Medulla oblongata (tissue), 1 donor: ENCODE results near the gene DYNLT1.
"Not testable (repeated sequence)": the region's sequence is repeated elsewhere in the genome, so short reads cannot be mapped to it uniquely, and the experiment has no call there.

Experiments
- DNase-seq: peaks from one replicate; pipeline ENCODE4 v3.0.0-alpha.2; 2015; ENCODE audit errors: extremely low spot score

The DYNLT1 gene

GRCh38 chr6:158624684-158625682, 19.6 kb downstream of the DYNLT1 start:
- no peak for DNase-seq

- no peak for DNase-seq
These were observed 21.9 kb downstream of the DYNLT1 start for GRCh38 chr6:158622545-158623190.

GRCh38 chr6:158621694-158622544, 22.6 kb downstream of the DYNLT1 start:
- no peak for DNase-seq

DNA sequence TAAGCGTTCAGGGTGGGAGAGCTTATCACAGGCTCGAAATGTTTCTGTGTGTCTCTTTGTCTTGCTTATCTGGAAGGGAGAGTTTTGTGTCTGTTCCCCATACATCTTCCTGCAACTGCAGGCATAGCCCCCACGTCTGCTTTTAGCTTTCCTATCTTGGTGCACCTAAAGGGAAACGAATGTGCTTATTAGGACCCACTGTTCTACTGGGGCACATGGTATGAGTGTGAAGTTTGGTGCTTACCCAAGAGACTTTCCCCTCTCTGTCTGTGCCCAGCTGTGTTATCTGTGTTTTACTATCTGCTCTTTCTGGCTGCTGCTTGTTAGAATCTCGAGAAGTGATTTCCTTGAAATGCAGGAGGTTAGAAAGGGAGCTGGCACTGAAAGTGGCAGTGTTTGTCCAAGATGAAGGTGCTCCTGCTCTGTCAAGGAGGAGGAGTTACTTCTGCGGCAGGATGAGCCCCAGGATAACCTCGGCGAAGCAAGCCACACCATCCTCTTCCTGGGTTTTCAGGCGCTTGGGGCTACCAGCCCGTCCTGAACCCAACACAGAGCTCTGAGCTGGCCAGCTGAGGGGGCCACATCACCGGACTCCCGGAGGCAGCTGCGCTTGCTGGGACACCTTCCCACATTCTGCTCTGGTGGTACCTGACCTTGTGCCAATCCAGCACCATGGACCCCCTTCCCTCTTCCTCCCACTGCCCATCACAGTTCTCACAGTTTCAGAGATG, 23.4 kb downstream of the DYNLT1 start:
- no peak for DNase-seq

DNA sequence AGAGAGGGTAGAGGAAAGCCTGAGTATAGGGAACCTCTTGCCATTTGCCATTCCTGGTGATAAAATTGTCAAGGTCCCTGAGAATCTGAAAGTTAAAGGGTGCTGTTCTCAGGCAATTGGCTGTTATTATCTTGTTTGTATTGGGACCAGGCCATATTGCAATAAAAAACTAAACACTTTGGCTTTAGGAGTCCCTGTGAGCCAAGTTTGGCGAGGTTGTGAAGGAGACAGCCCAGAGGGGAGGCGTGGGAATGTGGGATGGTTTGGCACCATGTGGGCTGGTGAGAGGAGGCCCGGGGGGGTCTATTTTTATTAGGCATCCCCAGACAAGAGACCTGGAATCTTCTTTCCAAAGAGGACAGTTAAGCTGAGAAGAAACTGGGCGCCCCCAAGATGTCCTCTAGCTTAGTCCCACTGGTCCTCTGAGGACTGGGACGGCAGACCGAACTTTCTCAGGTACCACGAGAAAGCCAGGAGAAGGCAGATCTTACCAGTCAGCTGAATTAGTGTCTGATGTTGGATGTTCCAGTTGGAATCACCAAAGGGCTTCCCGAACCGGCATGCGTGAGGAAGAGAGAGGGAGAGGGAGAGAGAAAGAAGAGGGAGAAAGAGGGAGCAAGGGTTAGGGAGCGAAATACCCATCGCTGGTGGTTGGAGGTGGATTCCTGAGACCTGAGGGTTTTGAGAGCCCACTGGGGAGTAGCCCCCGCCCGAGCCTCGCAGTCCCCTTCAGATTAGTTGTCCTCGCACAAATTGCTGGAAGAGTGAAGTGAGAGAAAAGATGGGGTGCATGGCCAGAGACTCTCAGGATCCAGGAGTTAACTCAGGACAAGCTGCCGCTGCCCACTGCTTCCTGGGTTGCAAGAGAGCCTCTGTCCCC, 24.4 kb downstream of the DYNLT1 start:
- no peak for DNase-seq

DNA sequence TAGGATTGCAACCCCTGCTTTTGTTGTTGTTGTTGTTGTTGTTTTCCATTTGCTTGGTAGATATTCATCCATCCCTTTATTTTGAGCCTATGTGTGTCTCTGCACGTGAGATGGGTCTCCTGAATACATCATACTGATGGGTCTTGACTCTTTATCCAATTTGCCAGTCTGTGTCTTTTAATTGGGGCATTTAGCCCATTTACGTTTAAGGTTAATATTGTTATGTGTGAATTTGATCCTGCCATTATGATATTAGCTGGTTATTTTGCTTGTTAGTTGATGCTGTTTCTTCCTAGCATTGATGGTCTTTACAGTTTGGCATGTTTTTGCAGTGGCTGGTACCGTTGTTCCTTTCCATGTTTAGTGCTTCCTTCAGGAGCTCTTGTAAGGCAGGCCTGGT, 26.3 kb downstream of the DYNLT1 start:
- DNase-seq: not testable (repeated sequence)

DNA sequence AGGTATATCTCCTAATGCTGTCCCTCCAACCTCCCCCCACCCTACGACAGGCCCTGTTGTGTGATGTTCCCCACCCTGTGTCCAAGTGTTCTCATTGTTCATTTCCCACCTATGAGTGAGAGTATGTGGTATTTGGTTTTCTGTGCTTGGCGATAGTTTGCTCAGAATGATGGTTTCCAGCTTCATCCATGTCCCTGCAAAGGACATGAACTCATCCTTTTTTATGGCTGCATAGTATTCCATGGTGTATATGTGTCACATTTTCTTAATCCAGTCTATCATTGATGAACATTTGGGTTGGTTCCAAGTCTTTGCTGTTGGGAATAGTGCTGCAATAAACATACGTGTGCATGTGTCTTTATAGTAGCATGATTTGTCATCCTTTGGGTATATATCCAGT, 29.9 kb downstream of the DYNLT1 start:
- not testable (repeated sequence) for DNase-seq

DNA sequence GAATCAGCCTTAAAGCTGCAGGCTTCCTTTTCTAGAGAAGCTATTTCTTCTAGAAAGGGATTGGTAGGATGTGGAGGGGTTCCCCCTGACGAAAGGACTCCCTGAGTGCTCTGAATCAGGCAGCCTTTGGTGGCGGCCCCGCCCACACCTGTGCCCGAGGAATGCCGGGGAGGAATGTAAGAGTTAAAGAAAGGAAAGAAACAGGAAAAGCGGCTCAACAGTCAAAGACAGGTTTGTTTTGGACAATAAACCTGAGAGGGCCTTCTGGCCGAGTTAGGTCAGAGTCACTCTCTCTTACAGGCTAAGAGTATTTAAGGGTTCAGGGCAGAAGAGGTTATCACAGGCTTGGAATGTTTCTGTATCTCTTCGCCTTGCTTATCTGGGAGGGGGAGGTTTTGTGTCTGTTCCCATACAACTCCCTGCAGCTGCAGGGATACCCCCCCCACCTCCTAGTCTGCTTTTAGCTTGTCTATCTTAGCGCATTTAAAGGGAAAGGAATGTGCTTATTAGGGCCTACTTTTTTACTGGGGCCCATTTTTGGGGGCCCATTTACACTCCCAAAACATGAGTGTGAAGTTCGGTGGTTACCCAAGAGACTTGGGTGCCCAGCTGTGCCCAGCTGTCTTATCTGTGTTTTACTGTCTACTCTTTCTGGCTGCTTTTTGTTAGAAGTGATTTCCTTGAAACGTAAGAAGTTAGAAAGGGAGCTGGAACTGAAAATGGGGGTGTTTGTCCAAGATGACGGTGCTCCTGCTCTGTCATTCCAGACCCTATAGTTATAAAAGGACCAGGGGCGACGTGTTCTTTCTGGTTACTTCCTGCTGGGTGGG, 32.8 kb downstream of the DYNLT1 start:
- no peak for DNase-seq

DNA sequence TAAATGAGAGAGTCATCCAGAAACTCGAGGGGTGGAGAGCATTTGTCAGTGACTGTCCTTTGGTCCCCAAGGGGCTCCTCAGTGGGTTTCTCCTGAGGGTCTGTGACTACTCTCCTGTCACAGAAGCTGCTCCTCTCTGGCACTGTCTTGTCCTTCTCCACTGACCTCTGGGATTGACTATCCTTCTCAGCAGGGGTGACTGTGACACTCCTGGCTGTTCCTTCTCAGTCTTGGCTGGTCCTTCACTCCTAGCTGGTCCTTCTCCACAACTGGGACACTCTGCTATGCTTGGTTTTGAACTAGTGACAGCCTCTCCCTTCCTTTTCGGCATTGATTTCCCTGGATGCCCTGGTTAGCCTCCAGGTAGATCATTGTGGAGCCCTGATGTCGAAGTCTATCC, 33.5 kb downstream of the DYNLT1 start:
- DNase-seq: no peak

- DNase-seq: no peak
These were observed 34.1 kb downstream of the DYNLT1 start for GRCh38 chr6:158610319-158610968.

DNA sequence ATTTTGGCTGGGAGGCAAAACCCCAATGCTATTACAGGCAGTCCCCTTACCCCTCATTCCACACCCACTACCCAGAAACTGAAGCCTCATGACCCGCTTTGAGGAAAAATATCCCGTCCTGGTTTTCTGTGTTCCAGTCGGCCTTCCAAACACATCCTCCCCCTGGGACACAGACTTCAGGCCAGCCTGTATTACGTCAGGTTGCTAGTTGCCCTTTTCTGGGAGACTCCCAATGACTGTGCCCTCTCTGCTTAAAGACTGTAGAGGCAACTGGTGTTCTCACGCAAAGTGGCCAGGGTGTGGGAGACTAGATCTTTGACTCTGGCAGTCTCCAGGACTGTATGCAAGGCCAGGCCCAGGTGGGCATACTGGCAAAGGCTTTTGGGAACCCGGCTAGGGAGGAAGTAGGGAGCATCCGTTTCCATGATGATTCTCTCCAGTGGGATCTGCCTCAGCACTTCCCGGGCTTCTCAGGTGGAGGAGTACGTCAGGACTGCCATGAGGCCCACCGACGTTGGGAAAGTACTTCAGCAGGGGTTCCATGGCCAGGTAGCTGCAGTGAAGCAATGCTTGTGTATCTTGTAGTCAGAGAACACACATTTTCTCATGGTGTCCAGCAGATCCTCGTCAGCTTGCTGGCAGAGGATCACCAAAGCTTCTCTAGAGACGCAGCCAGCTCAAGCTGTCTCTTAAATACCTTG, 34.9 kb downstream of the DYNLT1 start:
- no peak for DNase-seq

- no peak for DNase-seq
These were observed 36.3 kb downstream of the DYNLT1 start for GRCh38 chr6:158608221-158608620.

DNA sequence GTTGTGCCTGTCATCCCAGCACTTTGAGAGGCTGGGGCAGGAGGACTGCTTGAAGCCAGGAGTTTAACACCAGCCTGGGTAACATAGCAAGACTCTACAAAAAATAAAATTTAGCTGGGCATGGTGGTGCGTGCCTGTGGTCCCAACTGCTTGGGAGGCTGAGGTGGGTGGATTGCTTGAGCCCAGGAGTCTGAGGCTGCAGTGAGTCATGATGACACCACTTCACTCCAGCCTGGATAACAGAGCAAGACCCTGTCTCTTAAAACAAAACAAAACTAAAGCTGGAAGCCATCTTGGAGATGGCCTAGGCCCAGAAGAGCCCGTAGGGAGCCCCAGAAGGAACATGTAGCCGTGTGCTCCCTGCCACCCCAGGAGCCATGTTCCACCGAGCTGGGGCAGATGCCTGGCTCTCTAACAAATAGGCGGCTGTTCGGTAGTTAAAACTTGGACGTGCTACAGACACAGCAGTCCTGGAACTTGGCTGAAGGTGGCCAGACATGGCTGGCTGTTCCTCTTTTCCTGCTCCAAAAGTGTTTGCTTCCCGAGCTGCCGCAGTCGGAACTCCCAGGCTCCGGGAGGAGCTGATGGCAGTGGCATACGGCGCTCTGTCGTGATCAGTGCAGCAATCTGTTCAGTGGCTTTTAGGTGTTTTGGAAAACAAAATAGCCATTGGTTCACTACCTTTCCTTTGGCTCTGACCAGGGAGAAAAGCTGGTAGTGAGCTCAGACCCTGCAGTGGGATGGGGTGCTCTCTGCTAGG, 37.0 kb downstream of the DYNLT1 start:
- DNase-seq: no peak

- no peak for DNase-seq
These were observed 37.6 kb downstream of the DYNLT1 start for GRCh38 chr6:158606935-158607334.

GRCh38 chr6:158606011-158606410, 38.5 kb downstream of the DYNLT1 start:
- DNase-seq: not testable (repeated sequence)

- peak; percentile 80 for DNase-seq
These were observed 39.2 kb downstream of the DYNLT1 start for GRCh38 chr6:158605266-158605878.

DNA sequence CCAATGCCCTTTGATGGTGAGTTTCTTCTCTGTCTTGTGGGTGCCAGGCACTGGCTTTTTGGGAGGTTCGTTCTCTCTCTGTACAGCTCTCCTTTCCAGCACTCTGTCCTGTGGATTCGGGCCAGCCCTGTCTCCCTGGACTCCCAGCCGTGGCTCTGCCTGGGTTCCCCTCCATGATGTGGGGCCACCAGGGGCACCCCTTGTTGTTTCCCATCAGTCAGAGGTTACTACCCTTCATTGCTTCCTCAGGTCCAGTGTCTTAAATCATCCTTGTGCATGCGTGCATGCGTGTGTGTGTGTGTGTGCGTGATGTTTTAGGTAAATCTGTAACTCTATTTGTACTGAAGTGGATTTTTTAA, 40.5 kb downstream of the DYNLT1 start:
- DNase-seq: no peak
